KMS-11 (cell line): ENCODE measurements around the gene PALLD.
"Not testable (repeated sequence)": the region's sequence is repeated elsewhere in the genome, so short reads cannot be mapped to it uniquely, and the experiment has no call there.

ENCODE experiments used
- H2AFZ ChIP-seq: fragments of 200-600 bp; sonication (generic); 2 replicates; pipeline ENCODE4 v1.6.1; 2016; ENCODE audit warnings: antibody characterized with exemption, mixed run types, low read depth
- H3K27ac ChIP-seq: fragments of 200-600 bp; sonication (generic); 2 replicates; pipeline ENCODE4 v1.6.1; 2016; ENCODE audit warnings: mild to moderate bottlenecking, mixed run types
- H3K27me3 ChIP-seq: fragments of 200-600 bp; sonication (generic); 2 replicates; pipeline ENCODE4 v1.6.1; 2017; ENCODE audit warnings: mild to moderate bottlenecking, low read depth, mixed run types, moderate library complexity; ENCODE audit not compliant: insufficient read depth
- H3K36me3 ChIP-seq: fragments of 200-600 bp; sonication (generic); 2 replicates; pipeline ENCODE4 v1.6.1; 2017; ENCODE audit warnings: mild to moderate bottlenecking, mixed run types; ENCODE audit not compliant: insufficient read depth
- H3K4me1 ChIP-seq: fragments of 200-600 bp; sonication (generic); 2 replicates; pipeline ENCODE4 v1.6.1; 2016; ENCODE audit warnings: mild to moderate bottlenecking, low read depth, mixed run types; ENCODE audit not compliant: poor library complexity, severe bottlenecking
- H3K4me2 ChIP-seq: fragments of 200-600 bp; sonication (generic); 2 replicates; pipeline ENCODE4 v1.7.0; 2016; ENCODE audit warnings: mild to moderate bottlenecking, mixed run types
- H3K4me3 ChIP-seq: fragments of 200-600 bp; sonication (generic); IDR thresholded peaks from 2 replicates; pipeline ENCODE4 v1.6.1; 2017; ENCODE audit warnings: low read depth, low read length, mixed read lengths; ENCODE audit not compliant: insufficient read depth
- H3K79me2 ChIP-seq: fragments of 200-600 bp; sonication (generic); 2 replicates; pipeline ENCODE4 v1.6.1; 2016; ENCODE audit warnings: low read depth, mixed run types; ENCODE audit not compliant: insufficient read depth
- H3K9ac ChIP-seq: fragments of 200-600 bp; sonication (generic); 2 replicates; pipeline ENCODE4 v1.6.1; 2016; ENCODE audit warnings: mild to moderate bottlenecking, mixed run types
- H4K20me1 ChIP-seq: fragments of 200-600 bp; sonication (generic); 2 replicates; pipeline ENCODE4 v1.6.1; 2016; ENCODE audit warnings: mild to moderate bottlenecking, mixed run types; ENCODE audit not compliant: insufficient read depth
- TF ChIP-seq, protein P1 (sequence below): fragments of 200-600 bp; sonication (generic); conservative IDR thresholded peaks from 2 replicates; pipeline ENCODE4 v1.6.1; 2017; ENCODE audit warnings: low read depth, mild to moderate bottlenecking, antibody characterized with exemption, low read length, moderate library complexity, mixed read lengths

The PALLD gene

DNA sequence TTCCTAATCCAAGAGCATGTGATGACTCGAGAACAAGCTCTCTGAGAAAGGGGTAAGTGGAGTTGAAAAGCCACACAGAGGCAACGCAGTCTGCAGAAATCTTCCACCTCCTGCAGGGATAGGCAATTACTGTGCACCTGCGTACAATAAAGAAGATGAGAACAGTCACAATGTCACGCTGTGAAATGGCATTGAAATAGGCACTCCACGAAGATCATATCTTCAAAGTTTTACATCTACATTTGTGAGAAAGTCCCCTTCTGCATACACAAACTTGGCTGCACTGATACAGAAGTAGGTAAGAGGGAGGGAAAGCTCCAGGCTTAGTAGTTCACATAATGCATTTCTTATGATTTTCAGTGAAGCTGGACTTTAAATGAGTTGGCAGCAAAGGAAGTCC lies 43.7 kb upstream of the PALLD start:
- H3K27ac ChIP-seq, result no peak overlapping the region

DNA sequence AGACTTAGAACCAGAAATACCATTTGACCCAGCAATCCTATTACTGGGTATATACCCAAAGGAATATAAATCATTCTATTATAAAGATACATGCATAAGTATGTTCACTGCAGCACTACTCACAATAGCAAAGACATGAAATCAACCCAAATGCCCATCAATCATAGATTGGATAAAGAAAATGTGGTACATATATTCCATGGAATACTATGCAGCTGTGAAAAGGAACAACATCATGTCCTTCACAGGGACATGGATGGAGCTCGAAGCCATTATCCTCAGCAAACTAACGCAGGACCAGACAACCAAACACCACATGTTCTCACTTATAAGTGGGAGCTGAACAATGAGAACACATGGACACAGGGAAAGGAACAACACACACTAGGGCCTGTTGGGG lies 38.6 kb upstream of the PALLD start:
- not testable (repeated sequence) for H3K4me1 ChIP-seq

More for the DNA sequence above, 43.7 kb upstream of the PALLD start:
- TF ChIP-seq, protein P1, sequence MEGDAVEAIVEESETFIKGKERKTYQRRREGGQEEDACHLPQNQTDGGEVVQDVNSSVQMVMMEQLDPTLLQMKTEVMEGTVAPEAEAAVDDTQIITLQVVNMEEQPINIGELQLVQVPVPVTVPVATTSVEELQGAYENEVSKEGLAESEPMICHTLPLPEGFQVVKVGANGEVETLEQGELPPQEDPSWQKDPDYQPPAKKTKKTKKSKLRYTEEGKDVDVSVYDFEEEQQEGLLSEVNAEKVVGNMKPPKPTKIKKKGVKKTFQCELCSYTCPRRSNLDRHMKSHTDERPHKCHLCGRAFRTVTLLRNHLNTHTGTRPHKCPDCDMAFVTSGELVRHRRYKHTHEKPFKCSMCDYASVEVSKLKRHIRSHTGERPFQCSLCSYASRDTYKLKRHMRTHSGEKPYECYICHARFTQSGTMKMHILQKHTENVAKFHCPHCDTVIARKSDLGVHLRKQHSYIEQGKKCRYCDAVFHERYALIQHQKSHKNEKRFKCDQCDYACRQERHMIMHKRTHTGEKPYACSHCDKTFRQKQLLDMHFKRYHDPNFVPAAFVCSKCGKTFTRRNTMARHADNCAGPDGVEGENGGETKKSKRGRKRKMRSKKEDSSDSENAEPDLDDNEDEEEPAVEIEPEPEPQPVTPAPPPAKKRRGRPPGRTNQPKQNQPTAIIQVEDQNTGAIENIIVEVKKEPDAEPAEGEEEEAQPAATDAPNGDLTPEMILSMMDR, result no peak
- H3K4me3 ChIP-seq, result no peak overlapping the region
- no peaks in the 10 kb centered on the region for H3K4me1 ChIP-seq
- no peaks in the 10 kb centered on the region for H3K79me2 ChIP-seq
- no peaks in the 10 kb centered on the region for H4K20me1 ChIP-seq
- no peak overlapping the region for H2AFZ ChIP-seq
- H3K27me3 ChIP-seq, result no peaks in the 10 kb centered on the region
- no peaks in the 10 kb centered on the region for H3K36me3 ChIP-seq
- H3K9ac ChIP-seq, result no peak overlapping the region
- H3K4me2 ChIP-seq, result no peak overlapping the region

DNA sequence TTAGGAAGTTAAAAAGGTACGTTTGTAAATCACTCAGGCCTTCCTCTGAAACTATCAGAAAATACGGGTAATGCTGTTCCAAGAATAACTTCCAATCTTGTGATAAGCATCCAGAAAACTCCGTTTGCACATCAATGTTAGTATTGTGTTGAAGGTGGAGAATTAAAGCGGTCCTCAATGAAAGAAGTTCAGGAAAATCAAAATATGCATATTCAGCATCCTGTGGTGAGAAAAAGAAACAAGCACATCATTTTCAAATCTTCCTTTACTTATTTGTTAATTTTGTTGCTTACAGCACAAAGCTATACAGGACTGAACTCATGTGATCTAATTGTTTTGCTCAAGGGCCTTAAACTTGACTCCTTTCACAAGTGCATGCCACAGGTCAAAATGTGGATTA lies 35.0 kb upstream of the PALLD start:
- no peak overlapping the region for H3K27ac ChIP-seq
- no peaks in the 10 kb centered on the region for H3K36me3 ChIP-seq
- H3K9ac ChIP-seq, result no peak overlapping the region
- H3K4me2 ChIP-seq, result no peak overlapping the region
- H3K79me2 ChIP-seq, result no peaks in the 10 kb centered on the region
- H4K20me1 ChIP-seq, result no peaks in the 10 kb centered on the region
- no peaks in the 10 kb centered on the region for H3K27me3 ChIP-seq
- TF ChIP-seq, protein P1, result no peak
- no peak overlapping the region for H2AFZ ChIP-seq
- no peaks in the 10 kb centered on the region for H3K4me1 ChIP-seq
- no peak overlapping the region for H3K4me3 ChIP-seq

More for the DNA sequence above, 38.6 kb upstream of the PALLD start:
- not testable (repeated sequence) for H3K27ac ChIP-seq, H4K20me1 ChIP-seq, H3K9ac ChIP-seq, H3K4me2 ChIP-seq, H3K36me3 ChIP-seq, H2AFZ ChIP-seq, H3K27me3 ChIP-seq, H3K79me2 ChIP-seq, H3K4me3 ChIP-seq

DNA sequence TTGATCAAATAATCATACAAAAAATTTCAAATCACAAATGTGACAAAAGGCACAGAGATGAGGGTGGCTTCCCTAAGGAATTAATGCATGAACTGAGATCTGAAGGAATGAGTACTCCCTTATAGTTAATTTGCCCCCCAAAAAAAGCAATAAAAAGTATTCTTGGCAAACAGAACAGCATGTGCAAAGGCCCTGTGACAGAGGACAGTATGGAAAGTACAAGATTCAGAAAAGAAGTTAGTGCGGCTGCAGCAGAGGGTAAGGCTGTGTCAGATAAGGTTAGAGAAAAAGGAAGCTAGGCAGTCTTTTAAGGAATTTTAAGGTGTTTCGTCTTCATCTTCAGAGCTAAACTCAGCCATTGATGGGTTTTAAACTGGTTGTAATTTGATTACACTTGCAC lies 23.9 kb upstream of the PALLD start:
- H3K36me3 ChIP-seq, result no peaks in the 10 kb centered on the region
- TF ChIP-seq, protein P1, result no peak
- H3K4me1 ChIP-seq, result no peaks in the 10 kb centered on the region
- no peaks in the 10 kb centered on the region for H3K79me2 ChIP-seq
- no peak overlapping the region for H3K4me2 ChIP-seq
- no peak overlapping the region for H2AFZ ChIP-seq
- no peak overlapping the region for H3K9ac ChIP-seq
- no peak overlapping the region for H3K27ac ChIP-seq
- no peaks in the 10 kb centered on the region for H3K27me3 ChIP-seq
- no peaks in the 10 kb centered on the region for H4K20me1 ChIP-seq
- no peak overlapping the region for H3K4me3 ChIP-seq

DNA sequence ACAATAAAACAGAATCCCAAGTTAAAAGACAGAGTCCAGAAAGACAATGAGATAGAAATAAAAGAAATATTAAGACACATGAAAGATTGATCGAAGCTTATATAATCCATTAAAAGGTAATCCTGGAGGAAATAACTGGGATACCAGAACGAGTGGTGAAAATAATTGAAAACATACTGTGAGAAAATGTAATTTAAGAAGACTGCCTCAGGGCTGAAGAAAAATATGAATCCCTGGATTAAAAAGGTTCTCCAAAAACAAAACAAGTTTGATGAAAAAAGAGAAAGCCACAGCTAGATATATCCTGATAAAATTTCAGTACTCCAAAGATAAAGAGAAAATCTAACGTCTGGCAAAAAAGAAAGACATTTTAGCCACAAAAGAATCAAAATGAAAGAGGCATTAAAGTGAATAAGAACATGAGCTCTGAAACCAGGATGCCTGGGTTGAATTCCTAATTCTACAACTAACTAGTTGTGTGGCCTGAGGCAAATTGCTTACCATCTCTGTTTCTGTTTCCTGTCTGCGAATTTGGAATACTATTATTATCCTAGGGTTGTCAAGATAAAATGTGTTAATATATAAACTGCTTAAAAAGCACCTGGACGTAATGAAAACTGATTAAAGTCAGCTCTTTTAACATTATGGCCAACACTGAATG lies 22.1 kb upstream of the PALLD start:
- TF ChIP-seq, protein P1, result no peak
- Histone ChIP-seq H3K79me2 (no peaks in the 10 kb centered on the region), H3K36me3 (no peaks in the 10 kb centered on the region), H3K27me3 (no peaks in the 10 kb centered on the region), H3K9ac (no peak overlapping the region), H3K4me2 (no peak overlapping the region), H2AFZ (no peak overlapping the region), H3K4me1 (no peaks in the 10 kb centered on the region), H3K27ac (no peak overlapping the region), H3K4me3 (no peak overlapping the region), H4K20me1 (no peaks in the 10 kb centered on the region)
